Cardiac fibroblast (primary cell): ENCODE results near the gene TTC21A.

ENCODE experiments used
- DNase-seq, 2 donors: peaks; one replicate each; pipeline versions ENCODE4 v3.0.0 to v3.0.0-alpha.2; 2010; ENCODE audit warnings: low read depth in 2 of 2
- H3K4me3 ChIP-seq, 2 donors: replicated peaks in 1 of 2; 1 replicate in 1 of 2; 2 replicates in 1 of 2; pipeline ENCODE4 v1.5.1; 2011; ENCODE audit warnings: low read depth in 2 of 2, low read length in 2 of 2, mild to moderate bottlenecking in 2 of 2, moderate library complexity in 1 of 2
- CTCF ChIP-seq: IDR thresholded peaks from one replicate; pipeline ENCODE4 v1.5.1; 2011; ENCODE audit warnings: low read depth, mild to moderate bottlenecking, low read length, inconsistent platforms

TTC21A gene

DNA sequence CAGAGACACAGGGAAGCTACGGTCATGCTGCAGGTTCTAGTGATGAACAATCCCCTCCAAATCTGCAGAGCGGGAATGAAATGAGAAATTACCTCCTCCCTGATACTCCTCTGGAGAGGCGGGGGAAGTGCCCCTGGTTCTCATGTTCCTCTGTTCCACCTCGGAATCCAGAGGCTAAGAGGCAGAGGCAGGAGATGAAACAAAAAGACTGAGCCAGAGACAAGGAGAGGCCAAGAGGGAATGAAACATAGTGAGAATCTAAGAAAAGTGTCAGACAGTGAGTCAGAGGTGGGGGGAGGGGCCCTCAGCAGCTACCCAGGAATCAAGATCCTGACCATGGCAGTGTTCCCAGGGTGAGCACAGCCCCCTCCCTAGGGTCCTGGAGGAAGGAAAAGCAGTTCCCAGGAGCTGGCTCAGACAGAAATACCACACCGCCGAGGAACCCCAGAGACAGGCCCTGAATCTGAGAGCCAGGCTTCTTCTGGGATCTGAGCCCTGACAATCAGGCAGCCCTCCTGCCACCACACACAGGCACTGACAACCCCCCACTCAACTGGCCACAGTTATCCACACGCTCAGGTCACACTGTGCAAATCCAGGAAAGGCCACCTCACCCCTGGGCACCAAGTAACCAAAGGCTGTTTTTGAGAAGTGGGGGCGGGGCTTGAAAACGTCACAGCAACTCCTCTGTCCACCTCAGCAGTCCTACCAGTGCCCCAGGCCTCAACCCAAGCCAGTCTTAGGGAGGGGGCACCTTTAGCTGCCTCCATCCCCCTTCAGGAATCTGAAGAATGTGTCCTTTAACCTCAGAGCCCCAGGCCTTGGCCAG lies 43.5 kb downstream of the TTC21A start:
- TF ChIP-seq CTCF = no peak
- DNase-seq = peak; percentile 98
- H3K4me3 ChIP-seq = peak overlapping the region; percentile 76 to 83

GRCh38 chr3:39153977-39154279 lies 46.4 kb downstream of the TTC21A start:
- H3K4me3 ChIP-seq = peak overlapping the region; percentile 26 to 41
- DNase-seq = no peak
- TF ChIP-seq CTCF = no peak

GRCh38 chr3:39154280-39155021 lies 47.0 kb downstream of the TTC21A start:
- no peak for TF ChIP-seq CTCF

DNA sequence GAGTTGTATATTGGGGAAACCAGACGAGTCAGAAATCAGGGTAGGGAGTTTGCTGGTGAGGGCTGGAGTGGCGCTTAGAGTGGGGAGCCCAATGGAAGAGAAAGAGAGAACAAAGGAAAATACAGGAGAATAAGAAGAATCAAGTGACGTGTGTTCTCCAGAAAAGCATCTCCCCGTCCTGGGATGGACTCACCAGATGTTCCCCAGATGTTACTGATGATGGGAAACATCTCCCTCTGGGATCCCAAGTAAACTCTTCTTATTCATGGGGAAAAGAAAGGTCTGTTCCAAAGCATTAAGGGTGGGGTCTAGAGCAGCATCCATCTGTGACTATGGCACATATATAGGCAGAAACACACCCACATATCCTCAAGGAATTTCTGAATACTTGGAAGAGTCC lies 48.9 kb downstream of the TTC21A start:
- TF ChIP-seq CTCF = no peak
- no peak for DNase-seq
- no peak overlapping the region for H3K4me3 ChIP-seq

More at GRCh38 chr3:39154280-39155021, 47.0 kb downstream of the TTC21A start:
- peak in 1 of 2 donors; percentile 28 for DNase-seq
- no peak overlapping the region for H3K4me3 ChIP-seq

GRCh38 chr3:39157359-39157758 lies 49.9 kb downstream of the TTC21A start:
- TF ChIP-seq CTCF = no peak
- H3K4me3 ChIP-seq = no peak overlapping the region
- DNase-seq = no peak

GRCh38 chr3:39158148-39158715 lies 50.8 kb downstream of the TTC21A start:
- DNase-seq = no peak
- H3K4me3 ChIP-seq = no peak overlapping the region
- TF ChIP-seq CTCF = no peak
